A673 (cell line): ENCODE measurements around the gene MSRB3. TPM values are rescaled to one million over a fixed set of nuclear protein-coding genes. Genes with fewer than 3 reads are reported as not detected.

ENCODE experiments used
- BruUV-seq: library from RNA; stranded (reverse); fragments of 400-500 nt; replicated peaks from 2 replicates; lab custom pipeline; 2021; lab: Mats Ljungman, UMichigan
- CTCF ChIA-PET: fragments of 300-600 bp; sonication (Branson Sonifier 250); formaldehyde crosslinking; loops from one replicate; lab custom pipeline; 2022; ENCODE audit warnings: antibody characterized with exemption; lab: Charles Lee
- POLR2A ChIA-PET: fragments of 300-600 bp; sonication (Branson Sonifier 250); formaldehyde crosslinking; loops from one replicate; lab custom pipeline; 2022; ENCODE audit warnings: antibody characterized with exemption; ENCODE audit not compliant: low non-redundant PET; lab: Charles Lee
- DNase-seq: peaks from one replicate; pipeline ENCODE4 v3.0.0-alpha.2; 2015; ENCODE audit warnings: low spot score
- H3K27ac ChIP-seq: fragments of 200-600 bp; sonication (generic); 2 replicates; pipeline ENCODE4 v1.5.1; 2016; ENCODE audit warnings: mixed run types, low read depth, mild to moderate bottlenecking, mixed read lengths, antibody characterized with exemption, low read length; ENCODE audit not compliant: poor library complexity, severe bottlenecking
- H3K27me3 ChIP-seq: fragments of 200-600 bp; sonication (generic); replicated peaks from 2 replicates; pipeline ENCODE4 v1.6.1; 2017; ENCODE audit warnings: mixed run types, low read depth, mild to moderate bottlenecking, mixed read lengths, antibody characterized with exemption, low read length; ENCODE audit not compliant: insufficient read depth, poor library complexity
- H3K36me3 ChIP-seq: fragments of 200-600 bp; sonication (generic); 2 replicates; pipeline ENCODE4 v1.6.1; 2016; ENCODE audit warnings: mixed run types, mild to moderate bottlenecking, mixed read lengths, antibody characterized with exemption, low read length; ENCODE audit not compliant: insufficient read depth, poor library complexity, severe bottlenecking
- H3K4me1 ChIP-seq: fragments of 200-600 bp; sonication (generic); 2 replicates; pipeline ENCODE4 v1.6.1; 2017; ENCODE audit warnings: mixed run types, mild to moderate bottlenecking, mixed read lengths, antibody characterized with exemption, low read length; ENCODE audit not compliant: insufficient read depth, poor library complexity, severe bottlenecking
- H3K4me3 ChIP-seq: fragments of 200-600 bp; sonication (generic); 2 replicates; pipeline ENCODE4 v1.5.1; 2016; ENCODE audit warnings: low read depth, mixed run types, mild to moderate bottlenecking, mixed read lengths, low read length; ENCODE audit not compliant: poor library complexity, severe bottlenecking
- H3K9me3 ChIP-seq: fragments of 200-600 bp; sonication (generic); 2 replicates; pipeline ENCODE4 v1.6.1; 2016; ENCODE audit warnings: mixed run types, low read depth, mild to moderate bottlenecking, mixed read lengths, antibody characterized with exemption, low read length; ENCODE audit not compliant: poor library complexity, severe bottlenecking
- EZH2 ChIP-seq: fragments of 200-600 bp; sonication (generic); IDR thresholded peaks from 2 replicates; pipeline ENCODE4 v1.6.1; 2017; ENCODE audit warnings: borderline replicate concordance, low read depth, mild to moderate bottlenecking, mixed read lengths, antibody characterized with exemption, low read length; ENCODE audit not compliant: poor library complexity, severe bottlenecking
- intact Hi-C: fragments of 100-400 bp; cut with micrococcal nuclease; formaldehyde crosslinking; loops from one replicate; pipeline ENCODE4 v1.10.0; 2022; ENCODE audit not compliant: unreplicated experiment
- total RNA-seq: library from RNA; stranded (reverse); gene quantifications from 2 replicates; pipeline ENCODE4 v1.2.3, GENCODE V29; 2021
- TF ChIP-seq, protein P1 (sequence below): fragments of 300-800, 200-600 bp; sonication (generic); conservative IDR thresholded peaks from 2 replicates; pipeline ENCODE4 v1.5.1; 2017; ENCODE audit warnings: low read depth, mild to moderate bottlenecking, antibody characterized with exemption, low read length, moderate library complexity, mixed read lengths

MSRB3 gene
- total RNA-seq, 1 experiment from 2014 or later: 2.1 TPM

DNA sequence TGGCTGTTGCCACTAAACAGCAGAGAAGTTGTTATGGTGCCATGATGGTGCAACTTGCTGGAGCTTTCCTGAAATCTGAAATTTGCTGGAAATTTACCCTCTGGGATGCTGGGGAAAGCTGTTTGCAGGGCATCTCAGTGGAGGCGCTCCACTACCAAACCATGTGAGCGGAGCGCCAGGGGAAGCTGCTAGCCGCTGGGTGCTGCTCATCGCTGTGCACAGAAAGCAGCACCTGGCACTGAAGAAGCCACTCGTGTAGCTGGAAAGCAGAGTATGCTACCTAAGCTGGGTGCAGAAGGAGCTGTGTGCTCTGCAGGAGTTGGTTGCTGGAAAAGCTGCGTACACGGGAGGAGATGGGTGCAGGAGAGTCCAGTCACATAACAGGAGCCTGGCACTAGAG, 53.0 kb downstream of the MSRB3 start:
- no peaks in the 10 kb centered on the region for H3K27me3 ChIP-seq
- H3K36me3 ChIP-seq: no peaks in the 10 kb centered on the region
- peaks cover 37% of the 10 kb centered on the region for H3K4me1 ChIP-seq
- BruUV-seq: no TSS peak
- no peak for DNase-seq
- intact Hi-C loops: no loop called here
- POLR2A ChIA-PET: no interaction called here
- H3K4me3 ChIP-seq: no peak overlapping the region
- CTCF ChIA-PET: no interaction called here
- TF ChIP-seq EZH2: no peak
- TF ChIP-seq, protein P1, sequence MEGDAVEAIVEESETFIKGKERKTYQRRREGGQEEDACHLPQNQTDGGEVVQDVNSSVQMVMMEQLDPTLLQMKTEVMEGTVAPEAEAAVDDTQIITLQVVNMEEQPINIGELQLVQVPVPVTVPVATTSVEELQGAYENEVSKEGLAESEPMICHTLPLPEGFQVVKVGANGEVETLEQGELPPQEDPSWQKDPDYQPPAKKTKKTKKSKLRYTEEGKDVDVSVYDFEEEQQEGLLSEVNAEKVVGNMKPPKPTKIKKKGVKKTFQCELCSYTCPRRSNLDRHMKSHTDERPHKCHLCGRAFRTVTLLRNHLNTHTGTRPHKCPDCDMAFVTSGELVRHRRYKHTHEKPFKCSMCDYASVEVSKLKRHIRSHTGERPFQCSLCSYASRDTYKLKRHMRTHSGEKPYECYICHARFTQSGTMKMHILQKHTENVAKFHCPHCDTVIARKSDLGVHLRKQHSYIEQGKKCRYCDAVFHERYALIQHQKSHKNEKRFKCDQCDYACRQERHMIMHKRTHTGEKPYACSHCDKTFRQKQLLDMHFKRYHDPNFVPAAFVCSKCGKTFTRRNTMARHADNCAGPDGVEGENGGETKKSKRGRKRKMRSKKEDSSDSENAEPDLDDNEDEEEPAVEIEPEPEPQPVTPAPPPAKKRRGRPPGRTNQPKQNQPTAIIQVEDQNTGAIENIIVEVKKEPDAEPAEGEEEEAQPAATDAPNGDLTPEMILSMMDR: no peak
- H3K9me3 ChIP-seq: no peaks in the 10 kb centered on the region
- no peak overlapping the region for H3K27ac ChIP-seq

DNA sequence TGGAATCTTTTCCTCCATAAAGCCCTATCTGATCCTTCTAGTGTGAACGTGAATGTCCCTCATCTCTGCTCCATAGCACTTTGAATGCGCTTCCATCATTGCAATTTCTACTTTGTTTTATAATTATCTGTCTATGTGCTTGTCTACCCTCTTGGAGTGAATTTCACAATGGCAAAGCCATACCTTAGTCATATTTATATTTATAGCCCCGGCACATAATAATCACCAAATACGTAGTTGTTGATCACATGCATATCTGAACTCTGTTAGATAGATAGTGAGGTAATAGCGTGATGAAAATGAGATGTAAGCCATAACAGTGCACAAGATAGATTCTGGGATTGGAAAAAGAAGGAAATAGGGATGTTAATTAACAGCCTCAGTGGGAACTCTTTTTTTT, 55.2 kb downstream of the MSRB3 start:
- POLR2A ChIA-PET: no interaction called here
- CTCF ChIA-PET: no interaction called here
- intact Hi-C loops: no loop called here

DNA sequence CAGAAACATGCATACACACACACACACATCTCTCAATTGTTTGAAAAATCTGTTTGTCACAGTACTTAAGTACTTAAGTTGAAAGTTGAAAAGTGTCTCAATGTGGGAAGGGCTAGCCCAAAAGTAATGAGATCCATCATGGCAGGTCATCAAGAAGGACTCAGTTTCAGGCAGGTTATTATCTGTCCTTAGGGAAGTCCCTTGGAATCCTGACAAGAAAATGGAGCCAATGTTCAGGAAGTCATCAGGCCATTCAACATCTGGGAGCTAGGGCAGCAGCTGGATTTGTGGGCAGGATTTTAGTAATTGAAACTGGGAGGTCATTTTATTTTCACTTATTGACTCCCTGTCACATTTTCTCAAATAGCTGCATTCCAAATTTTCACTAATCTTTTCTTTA, 56.0 kb downstream of the MSRB3 start:
- Histone ChIP-seq H3K36me3 (no peaks in the 10 kb centered on the region), H3K27me3 (no peaks in the 10 kb centered on the region), H3K27ac (peak overlapping the region; percentile 52), H3K4me3 (no peak overlapping the region), H3K9me3 (no peaks in the 10 kb centered on the region), H3K4me1 (peaks cover 21% of the 10 kb centered on the region)
- TF ChIP-seq, protein P1: no peak
- TF ChIP-seq EZH2: no peak
- BruUV-seq: no TSS peak
- intact Hi-C loops: no loop called here
- CTCF ChIA-PET: interaction anchor here (0.8 kb wide), 1 partner anchor 786 kb away, joined by 3 read pairs; no protein-coding TSS in a partner anchor
- POLR2A ChIA-PET: no interaction called here
- DNase-seq: no peak

More for the DNA sequence above, 55.2 kb downstream of the MSRB3 start:
- DNase-seq: no peak
- Histone ChIP-seq H3K27me3 (no peaks in the 10 kb centered on the region), H3K4me3 (no peak overlapping the region), H3K4me1 (peaks cover 27% of the 10 kb centered on the region), H3K36me3 (no peaks in the 10 kb centered on the region), H3K9me3 (no peaks in the 10 kb centered on the region), H3K27ac (no peak overlapping the region)
- TF ChIP-seq, protein P1: no peak
- TF ChIP-seq EZH2: no peak
- BruUV-seq: no TSS peak
